Smooth muscle cell (in vitro differentiated cells): ENCODE results near the gene MYOF. TPM values are rescaled to one million over a fixed set of nuclear protein-coding genes. Genes with fewer than 3 reads are reported as not detected.

Experiments used
- DNase-seq: peaks from one replicate; lab custom pipeline; 2025; ENCODE audit not compliant: unreplicated experiment; lab: John Stamatoyannopoulos, UW
- H2AFZ ChIP-seq: fragments of 200-600 bp; sonication (generic); 2 replicates; pipeline ENCODE4 v1.6.0; 2016; ENCODE audit warnings: antibody characterized with exemption, low read depth, mild to moderate bottlenecking
- H3F3A ChIP-seq: fragments of 200-600 bp; sonication (generic); 2 replicates; pipeline ENCODE4 v1.6.0; 2017; ENCODE audit warnings: antibody characterized with exemption, low read depth
- H3K27ac ChIP-seq: fragments of 200-600 bp; sonication (generic); 2 replicates; pipeline ENCODE4 v1.5.1; 2016; ENCODE audit warnings: low read depth, mild to moderate bottlenecking
- H3K27me3 ChIP-seq: fragments of 200-600 bp; sonication (generic); 2 replicates; pipeline ENCODE4 v1.6.1; 2016; ENCODE audit warnings: low read depth, mild to moderate bottlenecking
- H3K36me3 ChIP-seq: fragments of 200-600 bp; sonication (generic); 2 replicates; pipeline ENCODE4 v1.5.1; 2016; ENCODE audit warnings: low read depth
- H3K4me1 ChIP-seq: fragments of 200-600 bp; sonication (generic); 2 replicates; pipeline ENCODE4 v1.5.1; 2016; ENCODE audit warnings: low read depth
- H3K4me2 ChIP-seq: fragments of 200-600 bp; sonication (generic); 2 replicates; pipeline ENCODE4 v1.6.0; 2016; ENCODE audit warnings: mild to moderate bottlenecking
- H3K4me3 ChIP-seq: fragments of 200-600 bp; sonication (generic); 2 replicates; pipeline ENCODE4 v1.5.1; 2016; ENCODE audit warnings: mild to moderate bottlenecking
- H3K79me2 ChIP-seq: fragments of 200-600 bp; sonication (generic); 2 replicates; pipeline ENCODE4 v1.6.0; 2016; ENCODE audit warnings: low read depth, mild to moderate bottlenecking
- H3K9ac ChIP-seq: fragments of 200-600 bp; sonication (generic); 2 replicates; pipeline ENCODE4 v1.6.0; 2016; ENCODE audit warnings: low read depth
- H3K9me3 ChIP-seq: fragments of 200-600 bp; sonication (generic); replicated peaks from 2 replicates; pipeline ENCODE4 v1.5.1; 2016; ENCODE audit warnings: low read depth
- H4K20me1 ChIP-seq: fragments of 200-600 bp; sonication (generic); 2 replicates; pipeline ENCODE4 v1.6.0; 2016; ENCODE audit warnings: low read depth
- CTCF ChIP-seq: fragments of 200-600 bp; sonication (generic); IDR thresholded peaks from 2 replicates; pipeline ENCODE4 v1.5.1; 2017; ENCODE audit warnings: borderline replicate concordance, mild to moderate bottlenecking, antibody characterized with exemption; ENCODE audit not compliant: insufficient read depth, poor library complexity, severe bottlenecking
- WGBS: methylation state at CpG from one replicate; pipeline ENCODE4 v1.1.7; 2016; ENCODE audit warnings: low lambda C conversion rate; 5-methylcytosine and 5-hydroxymethylcytosine counted together
- polyA plus RNA-seq: library from polyadenylated mRNA; unstranded; fragments of >200 nt; fragmentation: Nextera tagmentation; extraction: Ambion mirVana; gene quantifications from 2 replicates; pipeline ENCODE4 v1.2.1, GENCODE V29; 2016
- total RNA-seq: library from RNA; depleted of rRNA; stranded (reverse); fragments of >200 nt; gene quantifications from 2 replicates; pipeline ENCODE4 v1.2.3, GENCODE V29; 2014

MYOF gene
- total and polyA plus RNA-seq, 2 experiments from 2014 or later, result 29.6 to 99.5 TPM

- no peak for DNase-seq
- Histone ChIP-seq H3K27ac (no peak overlapping the region), H3K79me2 (no peaks in the 10 kb centered on the region), H3F3A (no peaks in the 10 kb centered on the region), H3K9me3 (no peaks in the 10 kb centered on the region), H2AFZ (no peak overlapping the region), H3K4me2 (no peak overlapping the region), H3K4me3 (no peak overlapping the region), H3K4me1 (peaks cover 12% of the 10 kb centered on the region), H4K20me1 (no peaks in the 10 kb centered on the region), H3K27me3 (no peaks in the 10 kb centered on the region), H3K36me3 (no peaks in the 10 kb centered on the region), H3K9ac (no peak overlapping the region)
- 72% methylated on average over 3 of the region's 3 CpGs for WGBS
- TF ChIP-seq CTCF, result no peak
These were observed 200.8 kb downstream of the MYOF start for GRCh38 chr10:93281367-93281720.

DNA sequence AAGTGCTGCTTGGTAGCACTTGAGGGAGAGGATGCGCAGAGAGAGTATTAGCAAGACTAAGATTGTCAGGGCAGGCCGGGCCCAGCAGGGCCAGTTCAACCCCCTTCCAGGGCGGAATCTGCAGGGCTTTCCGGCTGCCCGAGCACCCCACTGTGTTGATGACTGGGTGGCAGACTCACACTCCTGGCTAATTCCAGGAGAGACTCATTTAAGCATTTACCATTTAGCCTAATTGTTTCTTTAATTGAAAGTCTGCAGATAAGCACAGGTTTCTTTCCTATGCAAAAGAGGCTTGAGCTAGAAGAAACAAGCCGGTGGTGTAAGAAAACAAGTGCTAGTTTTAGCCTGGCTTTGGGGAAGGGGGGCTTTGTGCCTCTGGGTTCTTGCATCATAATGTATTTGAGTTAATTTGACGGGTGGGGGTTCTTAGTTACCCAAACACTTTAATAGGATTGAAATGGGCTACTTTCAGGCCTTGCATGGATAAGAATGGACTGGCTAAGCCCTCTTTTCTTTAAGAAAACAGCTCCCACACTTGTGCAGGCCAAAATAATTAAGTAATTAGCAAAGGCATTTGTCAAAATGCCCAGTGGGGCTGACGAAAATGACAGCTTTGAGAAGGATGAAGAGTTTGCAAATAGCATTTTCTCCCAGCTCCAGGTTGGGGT lies 201.3 kb downstream of the MYOF start:
- Histone ChIP-seq H3F3A (no peaks in the 10 kb centered on the region), H3K27ac (no peak overlapping the region), H3K4me3 (no peak overlapping the region), H3K9me3 (no peaks in the 10 kb centered on the region), H3K4me2 (no peak overlapping the region), H3K9ac (no peak overlapping the region), H2AFZ (no peak overlapping the region), H3K79me2 (no peaks in the 10 kb centered on the region), H3K36me3 (no peaks in the 10 kb centered on the region), H3K4me1 (peaks cover 12% of the 10 kb centered on the region), H4K20me1 (no peaks in the 10 kb centered on the region), H3K27me3 (no peaks in the 10 kb centered on the region)
- TF ChIP-seq CTCF, result no peak
- DNase-seq, result no peak
- 56% methylated on average over 8 of the region's 8 CpGs for WGBS

DNA sequence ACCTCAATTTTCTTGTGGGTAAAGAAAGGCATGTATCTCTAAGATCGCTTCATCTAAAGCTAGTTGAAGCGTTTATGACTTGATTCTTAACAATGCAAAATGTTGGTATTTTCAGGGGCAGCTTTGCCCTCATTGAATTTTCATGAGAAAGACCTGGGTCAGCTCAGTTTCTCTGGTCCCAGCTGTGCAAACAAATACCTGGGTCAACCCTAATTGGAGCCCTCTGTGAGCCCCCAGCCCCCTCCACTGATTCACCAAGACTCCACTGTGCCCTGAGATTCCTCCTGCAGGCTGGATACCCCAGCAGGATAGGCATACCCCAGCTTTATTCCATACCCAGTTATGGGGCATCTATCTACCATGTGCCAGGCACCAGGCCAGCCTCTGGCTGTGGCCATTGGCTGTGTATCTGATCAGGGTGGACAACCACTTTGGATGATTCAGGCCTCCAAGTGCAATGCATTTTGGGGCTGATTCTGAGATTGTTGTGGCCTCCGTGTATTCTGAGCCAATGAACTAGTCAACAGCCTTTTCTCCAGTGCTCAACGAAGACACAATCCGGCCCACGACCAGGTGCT lies 201.9 kb downstream of the MYOF start:
- H3K4me2 ChIP-seq, result no peak overlapping the region
- no peak overlapping the region for H3K4me3 ChIP-seq
- 55% methylated on average over 6 of the region's 6 CpGs for WGBS
- no peak for DNase-seq
- H3K9me3 ChIP-seq, result no peaks in the 10 kb centered on the region
- no peak overlapping the region for H3K9ac ChIP-seq
- H3K4me1 ChIP-seq, result peaks cover 12% of the 10 kb centered on the region
- no peaks in the 10 kb centered on the region for H3K27me3 ChIP-seq
- H3F3A ChIP-seq, result no peaks in the 10 kb centered on the region
- H3K79me2 ChIP-seq, result no peaks in the 10 kb centered on the region
- no peaks in the 10 kb centered on the region for H4K20me1 ChIP-seq
- H3K36me3 ChIP-seq, result no peaks in the 10 kb centered on the region
- no peak overlapping the region for H3K27ac ChIP-seq
- no peak for TF ChIP-seq CTCF
- H2AFZ ChIP-seq, result no peak overlapping the region

DNA sequence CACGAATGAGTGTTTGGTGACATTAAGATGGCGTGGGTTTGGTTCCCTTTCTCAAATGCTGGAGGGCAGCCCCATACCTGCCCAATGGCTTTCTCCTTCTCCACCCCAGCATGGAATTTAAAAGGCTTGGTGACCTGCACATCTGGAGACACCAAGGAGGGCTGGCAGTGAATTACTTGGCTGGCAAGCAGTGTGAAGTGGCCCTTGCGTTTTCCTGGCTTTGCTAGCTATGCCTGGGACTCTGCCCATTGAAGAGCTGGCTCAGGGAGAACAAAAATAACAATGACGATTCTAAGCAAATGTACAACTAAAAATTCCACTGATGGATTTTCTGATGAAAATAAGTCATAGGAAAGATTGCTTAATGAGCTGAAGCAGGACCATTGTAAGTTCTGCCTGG lies 204.8 kb downstream of the MYOF start:
- Histone ChIP-seq H3K9ac (no peak overlapping the region), H3K36me3 (no peaks in the 10 kb centered on the region), H3K9me3 (no peaks in the 10 kb centered on the region), H3K4me1 (peaks cover 15% of the 10 kb centered on the region), H3K79me2 (no peaks in the 10 kb centered on the region), H3K27ac (no peak overlapping the region), H4K20me1 (no peaks in the 10 kb centered on the region), H3K27me3 (no peaks in the 10 kb centered on the region), H3F3A (no peaks in the 10 kb centered on the region), H3K4me3 (no peak overlapping the region), H2AFZ (no peak overlapping the region), H3K4me2 (no peak overlapping the region)
- 95% methylated on average over 4 of the region's 4 CpGs for WGBS
- TF ChIP-seq CTCF, result no peak
- DNase-seq, result no peak
